Suprapubic skin (tissue), 4 donors: ENCODE results near the gene SESN1. TPM values are rescaled to one million over a fixed set of nuclear protein-coding genes. Genes with fewer than 3 reads are reported as not detected.

Experiments
- DNase-seq, 2 donors: peaks; one replicate each; pipeline ENCODE4 v3.0.0-alpha.2; 2019; ENCODE audit warnings: low spot score in 2 of 2
- H3K27ac ChIP-seq: fragments of 200-600 bp; sonication (generic); one replicate; pipeline ENCODE4 v1.5.1; 2019
- H3K27me3 ChIP-seq: fragments of 200-600 bp; sonication (generic); one replicate; pipeline ENCODE4 v1.5.1; 2019
- H3K36me3 ChIP-seq: fragments of 200-600 bp; sonication (generic); one replicate; pipeline ENCODE4 v1.5.1; 2019
- H3K4me1 ChIP-seq: fragments of 200-600 bp; sonication (generic); one replicate; pipeline ENCODE4 v1.5.1; 2019
- H3K4me3 ChIP-seq: fragments of 200-600 bp; sonication (generic); one replicate; pipeline ENCODE4 v1.5.1; 2019; ENCODE audit warnings: mild to moderate bottlenecking
- H3K9me3 ChIP-seq: fragments of 200-600 bp; sonication (generic); one replicate; pipeline ENCODE4 v1.5.1; 2019
- EP300 ChIP-seq: sonication (generic); formaldehyde crosslinking; IDR thresholded peaks from one replicate; pipeline ENCODE4 v1.6.1; 2017; ENCODE audit warnings: antibody characterized with exemption
- POLR2A ChIP-seq, 2 donors: fragments of 450-650 bp; IDR thresholded peaks; one replicate each; pipeline ENCODE4 v1.6.1; 2017; ENCODE audit warnings: antibody characterized with exemption in 2 of 2, mild to moderate bottlenecking in 2 of 2, moderate library complexity in 2 of 2
- POLR2AphosphoS5 ChIP-seq, 3 donors: sonication (generic); formaldehyde crosslinking; IDR thresholded peaks; one replicate each; pipeline ENCODE4 v1.6.1; 2017; ENCODE audit warnings: antibody characterized with exemption in 3 of 3
- WGBS: methylation state at CpG from one replicate; pipeline ENCODE4 v1.1.5; 2018; 5-methylcytosine and 5-hydroxymethylcytosine counted together
- total RNA-seq, 4 donors: library from RNA; depleted of rRNA; stranded (reverse); fragments of >200 nt; gene quantifications; one replicate each; pipeline ENCODE4 v1.1.0, GENCODE V29; 2016
- TF ChIP-seq, protein P1 (sequence below), 2 donors: fragments of 200-600 bp in 1 of 2; fragments of 450-650 bp in 1 of 2; sonication (generic) in 1 of 2; IDR thresholded peaks; one replicate each; pipeline ENCODE4 v1.5.1; 2016 to 2019; ENCODE audit warnings: antibody characterized with exemption in 2 of 2, mild to moderate bottlenecking in 1 of 2, moderate library complexity in 1 of 2

The SESN1 gene
- total RNA-seq, 4 donors from 2014 or later, result 70.7 to 207 (median 86.7) TPM

DNA sequence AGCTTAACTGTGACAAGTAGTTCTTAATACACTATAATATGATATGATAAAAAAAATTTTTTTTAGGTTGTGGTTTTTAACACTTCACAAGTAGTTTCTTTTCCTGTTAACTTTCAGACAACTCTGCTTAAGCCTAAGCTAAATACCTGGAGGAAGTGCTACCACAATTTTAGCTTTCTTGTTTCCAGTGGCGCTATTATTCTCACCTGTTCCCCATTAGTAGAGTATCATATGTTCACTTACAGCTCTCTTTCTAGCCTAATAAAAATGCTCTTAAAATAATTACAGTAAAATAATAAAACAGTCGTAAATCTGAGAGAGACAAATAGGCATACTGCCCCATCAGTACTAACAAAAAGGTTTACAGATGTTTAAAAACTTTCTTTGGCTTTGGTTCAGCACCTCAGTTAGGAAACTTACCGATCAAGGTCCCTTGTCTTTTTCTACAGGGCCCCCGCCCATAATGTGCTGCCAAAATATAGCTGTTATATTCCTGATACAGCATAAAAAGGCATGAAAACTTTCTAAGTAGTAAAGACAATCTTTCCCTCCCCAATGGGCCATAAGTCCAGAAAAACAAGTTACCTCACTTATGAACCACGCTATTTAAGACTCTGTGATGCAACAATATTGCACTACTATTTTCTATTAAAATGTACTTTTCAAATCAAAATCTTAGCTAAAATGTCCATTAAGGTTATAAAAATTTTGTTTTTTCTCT is 57.9 kb downstream of the SESN1 start:
- WGBS, result 60% methylated on average over 5 of the region's 5 CpGs
- no peak overlapping the region for H3K4me3 ChIP-seq
- H3K27me3 ChIP-seq, result no peaks in the 10 kb centered on the region
- H3K4me1 ChIP-seq, result peaks cover 14% of the 10 kb centered on the region
- no peak for DNase-seq
- no peaks in the 10 kb centered on the region for H3K9me3 ChIP-seq
- no peaks in the 10 kb centered on the region for H3K36me3 ChIP-seq
- TF ChIP-seq POLR2AphosphoS5 (IDR thresholded peaks at IDR 0.05), result no peak
- H3K27ac ChIP-seq, result no peak overlapping the region

DNA sequence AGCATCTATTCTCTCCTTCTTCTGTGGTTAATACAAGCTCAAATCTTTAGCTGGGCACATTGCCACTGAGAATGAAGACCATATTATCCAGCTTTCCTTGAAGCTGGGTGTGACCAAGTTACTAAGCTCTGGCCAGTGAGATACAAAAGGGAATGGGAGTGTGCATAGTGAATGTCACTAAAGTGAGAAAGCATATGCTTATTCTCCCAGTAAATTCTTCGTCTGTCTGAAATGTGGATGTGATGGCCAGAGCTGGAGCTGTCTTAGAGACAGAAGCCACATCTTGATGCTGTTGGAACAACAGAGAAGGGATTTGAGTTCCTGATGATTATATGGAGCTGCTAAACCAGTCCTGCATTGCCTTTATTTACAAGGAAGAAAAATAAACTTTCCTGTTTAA is 60.1 kb downstream of the SESN1 start:
- Histone ChIP-seq H3K36me3 (no peaks in the 10 kb centered on the region), H3K9me3 (no peaks in the 10 kb centered on the region), H3K27me3 (no peaks in the 10 kb centered on the region), H3K4me3 (no peak overlapping the region), H3K4me1 (peaks cover 14% of the 10 kb centered on the region), H3K27ac (no peak overlapping the region)
- DNase-seq, result no peak
- no peak for TF ChIP-seq EP300
- no peak for TF ChIP-seq POLR2A (IDR thresholded peaks at IDR 0.05)
- TF ChIP-seq, protein P1, sequence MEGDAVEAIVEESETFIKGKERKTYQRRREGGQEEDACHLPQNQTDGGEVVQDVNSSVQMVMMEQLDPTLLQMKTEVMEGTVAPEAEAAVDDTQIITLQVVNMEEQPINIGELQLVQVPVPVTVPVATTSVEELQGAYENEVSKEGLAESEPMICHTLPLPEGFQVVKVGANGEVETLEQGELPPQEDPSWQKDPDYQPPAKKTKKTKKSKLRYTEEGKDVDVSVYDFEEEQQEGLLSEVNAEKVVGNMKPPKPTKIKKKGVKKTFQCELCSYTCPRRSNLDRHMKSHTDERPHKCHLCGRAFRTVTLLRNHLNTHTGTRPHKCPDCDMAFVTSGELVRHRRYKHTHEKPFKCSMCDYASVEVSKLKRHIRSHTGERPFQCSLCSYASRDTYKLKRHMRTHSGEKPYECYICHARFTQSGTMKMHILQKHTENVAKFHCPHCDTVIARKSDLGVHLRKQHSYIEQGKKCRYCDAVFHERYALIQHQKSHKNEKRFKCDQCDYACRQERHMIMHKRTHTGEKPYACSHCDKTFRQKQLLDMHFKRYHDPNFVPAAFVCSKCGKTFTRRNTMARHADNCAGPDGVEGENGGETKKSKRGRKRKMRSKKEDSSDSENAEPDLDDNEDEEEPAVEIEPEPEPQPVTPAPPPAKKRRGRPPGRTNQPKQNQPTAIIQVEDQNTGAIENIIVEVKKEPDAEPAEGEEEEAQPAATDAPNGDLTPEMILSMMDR (IDR thresholded peaks at IDR 0.05), result no peak
- TF ChIP-seq POLR2AphosphoS5 (IDR thresholded peaks at IDR 0.05), result no peak
- WGBS, result 64% methylated on average over 1 of the region's 1 CpG

DNA sequence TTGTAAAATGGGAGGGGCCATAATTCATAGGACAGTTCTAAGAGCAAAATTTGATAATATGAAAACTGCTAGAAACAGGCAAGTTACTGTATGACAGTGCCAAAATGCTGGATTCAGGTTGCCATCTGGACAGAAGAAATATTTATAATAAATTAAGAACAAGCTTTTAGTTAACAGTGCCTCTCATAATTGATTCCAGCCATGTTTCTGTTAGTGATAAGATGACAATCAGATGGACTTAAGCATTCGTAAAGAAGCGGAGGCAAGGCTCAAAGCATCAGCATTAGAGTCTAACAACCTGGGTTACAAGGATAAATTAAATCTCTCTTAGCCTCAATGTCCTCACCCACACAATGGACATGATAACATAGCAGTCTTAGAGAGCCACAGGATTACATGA is 61.0 kb downstream of the SESN1 start:
- Histone ChIP-seq H3K4me3 (no peak overlapping the region), H3K9me3 (no peaks in the 10 kb centered on the region), H3K27me3 (no peaks in the 10 kb centered on the region), H3K27ac (no peak overlapping the region), H3K4me1 (peaks cover 14% of the 10 kb centered on the region), H3K36me3 (no peaks in the 10 kb centered on the region)
- DNase-seq, result no peak
- WGBS, result 80% methylated on average over 2 of the region's 2 CpGs
- TF ChIP-seq POLR2A (IDR thresholded peaks at IDR 0.05), result no peak
- no peak for TF ChIP-seq POLR2AphosphoS5 (IDR thresholded peaks at IDR 0.05)
- TF ChIP-seq, protein P1 (IDR thresholded peaks at IDR 0.05), result no peak

DNA sequence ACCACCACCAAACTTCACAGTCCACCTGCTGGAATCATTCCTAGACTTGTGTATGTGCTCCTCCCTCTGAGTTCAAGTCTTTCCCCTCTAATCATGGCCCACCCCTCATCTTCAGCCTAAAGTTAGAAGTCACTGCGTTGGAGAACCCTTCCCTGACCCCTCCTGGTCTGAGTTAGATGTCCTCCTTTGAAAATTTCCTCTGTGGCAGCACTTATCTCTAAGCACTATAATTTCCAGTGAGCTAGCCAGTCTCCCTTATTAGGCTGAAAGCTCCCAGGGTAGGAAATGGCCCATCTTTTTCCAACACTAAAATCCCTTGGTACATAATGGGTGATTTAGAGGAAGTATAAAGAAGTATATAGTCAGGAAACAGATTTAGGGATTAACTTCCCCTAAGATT is 63.2 kb downstream of the SESN1 start:
- TF ChIP-seq, protein P1 (IDR thresholded peaks at IDR 0.05), result no peak
- no peaks in the 10 kb centered on the region for H3K36me3 ChIP-seq
- WGBS, result 75% methylated on average over 1 of the region's 1 CpG

DNA sequence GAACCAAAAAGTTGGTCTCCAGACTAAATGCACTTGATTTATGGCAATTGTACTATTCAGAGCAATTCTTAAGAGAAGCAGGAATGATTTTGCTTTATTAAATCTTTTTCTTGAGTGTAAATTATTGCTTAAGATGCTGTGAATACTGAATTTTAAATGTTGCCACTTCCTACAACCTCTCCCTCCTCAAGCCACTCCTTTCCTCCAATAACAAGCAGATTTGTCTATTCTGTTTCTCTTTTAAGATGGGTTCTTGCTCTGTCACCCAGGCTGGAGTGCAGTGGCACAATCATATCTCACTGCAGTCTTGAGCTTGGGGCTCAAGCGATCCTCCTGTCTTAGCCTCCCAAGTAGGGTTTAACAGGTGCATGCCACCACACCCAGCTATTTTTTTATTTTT is 65.3 kb downstream of the SESN1 start:
- Histone ChIP-seq H3K27ac (no peak overlapping the region), H3K36me3 (no peaks in the 10 kb centered on the region), H3K4me3 (no peak overlapping the region), H3K27me3 (no peaks in the 10 kb centered on the region), H3K4me1 (no peaks in the 10 kb centered on the region), H3K9me3 (peaks cover 3% of the 10 kb centered on the region)
- WGBS, result 92% methylated on average over 1 of the region's 1 CpG
- DNase-seq, result no peak
- no peak for TF ChIP-seq POLR2AphosphoS5 (IDR thresholded peaks at IDR 0.05)
- TF ChIP-seq, protein P1 (IDR thresholded peaks at IDR 0.05), result no peak

More for the DNA sequence above, 63.2 kb downstream of the SESN1 start:
- H3K27me3 ChIP-seq, result no peaks in the 10 kb centered on the region
- no peak overlapping the region for H3K27ac ChIP-seq
- H3K9me3 ChIP-seq, result peaks cover under 1% of the 10 kb centered on the region
- no peak for DNase-seq
- H3K4me3 ChIP-seq, result no peak overlapping the region
- H3K4me1 ChIP-seq, result peaks cover 4% of the 10 kb centered on the region

DNA sequence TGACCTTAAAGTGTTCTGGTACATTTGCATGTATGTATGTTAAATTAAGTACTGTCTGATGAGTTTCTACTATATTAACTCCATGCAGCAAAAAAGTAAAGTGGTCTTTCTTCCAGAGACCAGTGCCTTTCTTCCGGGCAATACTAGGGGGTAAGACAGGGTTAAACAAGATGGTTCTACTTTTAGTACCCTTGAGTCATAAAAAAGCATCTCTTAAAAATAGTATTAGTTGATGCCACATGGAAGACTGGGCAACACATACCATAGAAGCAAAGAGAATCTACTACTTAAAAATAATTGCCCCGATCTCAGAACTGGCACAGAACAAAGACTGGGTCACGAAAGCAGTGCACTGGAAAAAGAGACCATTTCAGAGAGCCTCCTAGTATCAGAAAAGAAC is 66.2 kb downstream of the SESN1 start:
- Histone ChIP-seq H3K9me3 (peaks cover 3% of the 10 kb centered on the region), H3K27ac (no peak overlapping the region), H3K27me3 (no peaks in the 10 kb centered on the region), H3K4me1 (no peaks in the 10 kb centered on the region), H3K36me3 (no peaks in the 10 kb centered on the region), H3K4me3 (no peak overlapping the region)
- WGBS, result 88% methylated on average over 3 of the region's 3 CpGs
- no peak for DNase-seq
- TF ChIP-seq EP300, result no peak
- TF ChIP-seq, protein P1 (IDR thresholded peaks at IDR 0.05), result no peak
- TF ChIP-seq POLR2A (IDR thresholded peaks at IDR 0.05), result no peak
- TF ChIP-seq POLR2AphosphoS5 (IDR thresholded peaks at IDR 0.05), result no peak
